Cardiac septum (tissue), 1 donor: ENCODE results near the gene CCL5. TPM values are rescaled to one million over a fixed set of nuclear protein-coding genes. Genes with fewer than 3 reads are reported as not detected.

Experiments used
- DNase-seq: peaks from one replicate; pipeline ENCODE4 v3.0.0-alpha.2; 2020; ENCODE audit warnings: low spot score
- intact Hi-C: fragments of 100-400 bp; cut with DNase I; formaldehyde crosslinking; loops from one replicate; pipeline ENCODE4 v1.14.0; 2022
- total RNA-seq: library from RNA; stranded (reverse); fragmentation: NEBNext Ultra II Directional; extraction: Animal tissue kit (Norgen Biotek cat#: 25700); gene quantifications from one replicate; pipeline ENCODE4 v1.2.1, GENCODE V29; 2021
- donor health status: DM: no; HTN: no; CAD: no.

The CCL5 gene
- total RNA-seq, 1 donor from 2014 or later = 2.6 TPM

DNA sequence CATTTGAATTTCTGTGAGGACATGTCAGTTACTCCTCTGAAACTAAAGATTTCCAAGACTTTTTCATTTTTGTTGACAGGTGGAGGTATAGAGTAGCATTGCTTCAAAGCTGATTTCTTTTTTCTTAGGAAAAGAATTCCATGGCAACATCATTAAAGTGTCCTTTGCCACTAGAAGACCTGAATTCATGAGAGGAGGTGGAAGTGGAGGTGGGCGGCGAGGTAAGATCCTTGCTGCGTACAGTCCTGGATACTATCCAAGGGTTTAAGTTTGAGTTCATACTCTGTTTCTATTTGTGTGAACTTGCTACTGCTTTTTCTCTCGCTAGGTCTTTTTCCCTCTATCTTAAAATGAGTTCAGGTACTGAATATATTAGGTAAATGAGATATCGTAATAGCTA is 37.9 kb downstream of the CCL5 start:
- intact Hi-C loops = no loop called here
- no peak for DNase-seq

DNA sequence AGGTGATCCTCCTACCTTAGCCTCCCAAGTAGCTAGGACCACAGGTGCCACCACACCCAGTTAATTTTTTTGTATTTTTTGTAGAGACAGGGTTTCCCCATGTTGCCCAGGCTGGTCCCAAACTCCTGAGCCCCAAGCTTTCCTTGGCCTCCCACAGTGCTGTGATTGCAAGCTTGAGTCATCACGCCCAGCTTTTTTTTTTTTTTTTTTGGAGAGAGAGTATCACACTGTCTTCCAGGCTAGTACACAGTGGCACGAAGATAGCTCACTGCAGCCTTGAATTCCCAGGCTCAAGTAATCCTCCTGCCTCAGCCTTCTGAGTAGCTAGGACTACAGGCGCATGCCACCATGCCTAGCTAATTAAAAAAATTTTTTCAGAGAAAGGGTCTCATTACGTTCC is 38.7 kb downstream of the CCL5 start:
- DNase-seq = no peak
- intact Hi-C loops = no loop called here

DNA sequence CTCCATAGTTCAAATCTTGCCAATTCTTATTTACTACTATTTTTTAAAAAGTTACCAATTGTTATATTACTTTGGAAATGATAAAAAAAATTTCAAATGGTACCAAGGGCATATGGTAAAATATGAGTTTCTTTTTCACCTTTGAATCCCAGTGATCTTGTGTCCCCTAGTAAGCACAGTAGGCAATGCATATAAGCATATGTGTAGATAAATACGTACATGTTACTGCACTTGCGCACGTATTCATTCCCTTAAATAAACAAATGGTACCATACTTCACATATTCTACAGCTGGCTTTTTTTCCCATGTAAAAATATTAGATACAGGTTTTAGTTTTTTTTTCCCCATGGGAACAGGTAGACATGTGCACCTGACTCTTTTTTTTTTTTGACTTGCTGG is 39.1 kb downstream of the CCL5 start:
- intact Hi-C loops = no loop called here

DNA sequence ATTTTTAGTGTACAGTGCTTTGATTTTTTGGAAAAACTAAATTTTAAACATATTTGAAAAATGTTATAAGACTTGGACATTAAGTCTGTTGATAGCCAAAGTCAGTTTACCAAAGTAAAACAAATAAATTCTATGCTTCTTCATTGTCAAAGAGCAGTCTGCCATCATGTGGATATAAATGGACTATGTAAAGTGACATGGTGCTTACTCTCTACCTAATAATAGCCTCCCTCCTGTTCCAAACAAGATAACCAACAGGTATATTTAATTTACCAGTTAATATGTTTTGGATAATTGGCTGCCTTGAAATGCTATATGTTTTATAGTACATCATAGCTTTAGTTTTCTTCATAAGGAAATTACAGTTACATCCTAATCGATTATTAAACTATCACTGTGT is 55.0 kb downstream of the CCL5 start:
- DNase-seq = no peak
- intact Hi-C loops = no loop called here

More for the DNA sequence above, 39.1 kb downstream of the CCL5 start:
- no peak for DNase-seq

Other genes starting within 250 kb of the CCL5 start
- 22.0 TPM for gene RASL10B, start 148.7 kb downstream of the CCL5 start, total RNA-seq
- gene GAS2L2, start 127.1 kb downstream of the CCL5 start, total RNA-seq = 0.08 TPM
- gene C17orf50, start 119.5 kb downstream of the CCL5 start, total RNA-seq = not detected
- gene MMP28, start 84.7 kb downstream of the CCL5 start, total RNA-seq = 1.2 TPM
- gene TAF15, start 70.9 kb downstream of the CCL5 start, total RNA-seq = 140 TPM
- not detected for gene HEATR9, start 11.5 kb downstream of the CCL5 start, total RNA-seq
- gene RDM1, start 50.4 kb upstream of the CCL5 start, total RNA-seq = not detected
- gene LYZL6, start 63.4 kb upstream of the CCL5 start, total RNA-seq = not detected
- gene CCL16, start 101.1 kb upstream of the CCL5 start, total RNA-seq = not detected
- 6.7 TPM for gene CCL14, start 106.4 kb upstream of the CCL5 start, total RNA-seq
- not detected for gene CCL15, start 121.2 kb upstream of the CCL5 start, total RNA-seq
- gene CCL23, start 137.6 kb upstream of the CCL5 start, total RNA-seq = not detected
- gene CCL18, start 183.9 kb upstream of the CCL5 start, total RNA-seq = 2.3 TPM
- 0.86 TPM for gene CCL3, start 209.8 kb upstream of the CCL5 start, total RNA-seq
- 0.81 TPM for gene CCL4, start 223.5 kb upstream of the CCL5 start, total RNA-seq